Uterus (tissue), 4 donors: Measurements from ENCODE around the gene TWIST1. TPM values are rescaled to one million over a fixed set of nuclear protein-coding genes. Genes with fewer than 3 reads are reported as not detected.

Source experiments
- DNase-seq, 2 donors: peaks; one replicate each; pipeline ENCODE4 v3.0.0-alpha.2; 2019 to 2020
- H3K27ac ChIP-seq, 2 donors: fragments of 200-600 bp; sonication (generic); 1 replicate in 1 of 2; 2 replicates in 1 of 2; pipeline ENCODE4 v1.5.1; 2016 to 2018
- H3K27me3 ChIP-seq, 2 donors: fragments of 200-600 bp; sonication (generic); one replicate each; pipeline ENCODE4 v1.5.1; 2018 to 2019; ENCODE audit warnings: control low read depth in 1 of 2
- H3K36me3 ChIP-seq, 2 donors: fragments of 200-600 bp; sonication (generic); one replicate each; pipeline ENCODE4 v1.5.1; 2019; ENCODE audit warnings: control low read depth in 1 of 2
- H3K4me1 ChIP-seq, 2 donors: fragments of 200-600 bp; sonication (generic); one replicate each; pipeline ENCODE4 v1.5.1; 2018 to 2019; ENCODE audit warnings: control low read depth in 1 of 2
- H3K4me3 ChIP-seq, 2 donors: fragments of 200-600 bp; sonication (generic); 1 replicate in 1 of 2; 2 replicates in 1 of 2; pipeline ENCODE4 v1.5.1; 2018 to 2019; ENCODE audit warnings: mild to moderate bottlenecking in 1 of 2
- H3K9me3 ChIP-seq, 2 donors: fragments of 200-600 bp; sonication (generic); one replicate each; pipeline ENCODE4 v1.5.1; 2019; ENCODE audit warnings: control low read depth in 1 of 2
- POLR2A ChIP-seq, 2 donors: fragments of 450-650 bp; IDR thresholded peaks; one replicate each; pipeline ENCODE4 v1.6.1; 2016; ENCODE audit warnings: antibody characterized with exemption in 2 of 2, mild to moderate bottlenecking in 1 of 2, moderate library complexity in 1 of 2
- intact Hi-C: fragments of 100-400 bp; cut with DNase I; formaldehyde crosslinking; loops from one replicate; pipeline ENCODE4 v1.15.1; 2023; ENCODE audit warnings: low total_unique reads
- total RNA-seq, 4 donors: library from RNA; depleted of rRNA in 3 of 4; stranded (reverse); fragments of >200 nt in 3 of 4; gene quantifications; one replicate each; pipeline versions ENCODE4 v1.1.0 to v1.2.4, GENCODE V29; 2014 to 2023
- TF ChIP-seq, protein P1 (sequence below), 4 experiments: fragments of 200-600 bp in 2 of 4; fragments of 450-650 bp in 2 of 4; sonication (generic) in 2 of 4; IDR thresholded peaks; one replicate each; pipeline ENCODE4 v1.5.1; 2016 to 2019; ENCODE audit warnings: antibody characterized with exemption in 4 of 4, mild to moderate bottlenecking in 2 of 4, moderate library complexity in 1 of 4
- donor health status: DM: yes; HTN: yes; CAD: no.

TWIST1 gene
- total RNA-seq, 4 donors from 2014 or later: 8.5 to 26.6 (median 19.7) TPM

DNA sequence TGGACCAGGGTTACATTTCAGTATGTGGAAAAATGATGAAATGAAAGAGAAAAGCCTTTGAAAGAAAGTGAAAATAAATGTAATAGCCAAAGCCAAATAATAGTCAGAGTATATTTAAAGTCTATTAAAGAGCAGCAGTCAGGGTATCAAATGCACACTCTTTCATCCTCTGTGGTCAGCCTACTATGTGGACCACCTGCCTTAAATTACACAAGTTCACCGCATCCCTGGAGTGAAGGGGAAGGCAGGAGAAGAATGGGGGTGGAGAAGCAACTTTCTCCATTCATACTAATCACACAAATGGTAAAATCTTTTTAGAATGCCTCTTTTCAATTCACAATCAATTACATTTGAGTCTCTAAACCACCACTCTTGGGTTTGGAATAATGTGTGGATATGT lies 16.0 kb downstream of the TWIST1 start:
- DNase-seq: no peak
- H3K4me3 ChIP-seq: no peak overlapping the region
- TF ChIP-seq, protein P1, sequence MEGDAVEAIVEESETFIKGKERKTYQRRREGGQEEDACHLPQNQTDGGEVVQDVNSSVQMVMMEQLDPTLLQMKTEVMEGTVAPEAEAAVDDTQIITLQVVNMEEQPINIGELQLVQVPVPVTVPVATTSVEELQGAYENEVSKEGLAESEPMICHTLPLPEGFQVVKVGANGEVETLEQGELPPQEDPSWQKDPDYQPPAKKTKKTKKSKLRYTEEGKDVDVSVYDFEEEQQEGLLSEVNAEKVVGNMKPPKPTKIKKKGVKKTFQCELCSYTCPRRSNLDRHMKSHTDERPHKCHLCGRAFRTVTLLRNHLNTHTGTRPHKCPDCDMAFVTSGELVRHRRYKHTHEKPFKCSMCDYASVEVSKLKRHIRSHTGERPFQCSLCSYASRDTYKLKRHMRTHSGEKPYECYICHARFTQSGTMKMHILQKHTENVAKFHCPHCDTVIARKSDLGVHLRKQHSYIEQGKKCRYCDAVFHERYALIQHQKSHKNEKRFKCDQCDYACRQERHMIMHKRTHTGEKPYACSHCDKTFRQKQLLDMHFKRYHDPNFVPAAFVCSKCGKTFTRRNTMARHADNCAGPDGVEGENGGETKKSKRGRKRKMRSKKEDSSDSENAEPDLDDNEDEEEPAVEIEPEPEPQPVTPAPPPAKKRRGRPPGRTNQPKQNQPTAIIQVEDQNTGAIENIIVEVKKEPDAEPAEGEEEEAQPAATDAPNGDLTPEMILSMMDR (IDR thresholded peaks at IDR 0.05): no peak
- TF ChIP-seq POLR2A (IDR thresholded peaks at IDR 0.05): no peak
- no peaks in the 10 kb centered on the region for H3K9me3 ChIP-seq
- no peaks in the 10 kb centered on the region for H3K27me3 ChIP-seq
- H3K4me1 ChIP-seq: no peaks in the 10 kb centered on the region
- intact Hi-C loops: no loop called here
- no peak overlapping the region for H3K27ac ChIP-seq
- H3K36me3 ChIP-seq: no peaks in the 10 kb centered on the region

DNA sequence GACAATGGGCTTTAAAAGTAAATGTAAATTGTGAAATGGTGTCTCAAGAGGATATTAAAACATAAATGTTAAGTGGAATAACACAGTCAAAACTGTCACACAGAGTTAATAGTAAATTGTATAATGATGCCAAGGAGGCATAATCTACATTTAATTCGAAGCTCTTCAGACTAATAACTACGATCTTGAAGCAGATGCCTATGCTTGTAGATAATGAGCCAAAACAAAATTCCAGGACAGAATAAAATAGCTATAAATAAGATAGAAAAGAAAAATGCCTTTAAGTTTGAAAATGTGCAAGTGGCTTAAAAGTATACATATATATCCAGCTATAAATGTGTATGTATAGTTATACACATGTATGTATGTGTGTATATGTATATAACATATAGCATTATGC lies 17.5 kb downstream of the TWIST1 start:
- Histone ChIP-seq H3K27me3 (no peaks in the 10 kb centered on the region), H3K36me3 (no peaks in the 10 kb centered on the region), H3K9me3 (no peaks in the 10 kb centered on the region), H3K4me3 (no peak overlapping the region), H3K4me1 (no peaks in the 10 kb centered on the region), H3K27ac (no peak overlapping the region)
- intact Hi-C loops: no loop called here
- no peak for DNase-seq
- no peak for TF ChIP-seq POLR2A (IDR thresholded peaks at IDR 0.05)
- TF ChIP-seq, protein P1 (IDR thresholded peaks at IDR 0.05): no peak

DNA sequence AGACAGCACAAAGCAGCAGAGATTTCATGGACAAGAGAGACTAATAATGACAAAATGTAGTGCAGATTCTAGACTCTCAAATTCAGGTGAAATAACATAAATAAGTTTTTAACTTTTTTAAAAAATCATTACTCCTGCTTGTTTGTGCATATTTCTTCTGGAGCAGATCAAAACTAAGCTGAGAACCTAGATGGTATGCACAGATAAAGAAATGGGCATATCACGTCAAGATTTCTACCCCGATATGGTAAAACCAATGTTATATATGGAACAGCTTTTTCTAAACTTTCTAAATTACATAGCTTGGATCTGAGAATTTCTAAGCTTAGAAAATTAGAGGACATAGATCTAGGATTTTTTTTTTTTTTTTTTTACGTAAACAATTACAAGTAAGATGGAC lies 18.2 kb downstream of the TWIST1 start:
- Histone ChIP-seq H3K9me3 (no peaks in the 10 kb centered on the region), H3K27me3 (no peaks in the 10 kb centered on the region), H3K4me3 (no peak overlapping the region), H3K27ac (no peak overlapping the region), H3K36me3 (no peaks in the 10 kb centered on the region), H3K4me1 (no peaks in the 10 kb centered on the region)
- DNase-seq: no peak
- no peak for TF ChIP-seq POLR2A (IDR thresholded peaks at IDR 0.05)
- intact Hi-C loops: no loop called here

- no peak for DNase-seq
- H3K4me1 ChIP-seq: no peaks in the 10 kb centered on the region
- H3K36me3 ChIP-seq: no peaks in the 10 kb centered on the region
- TF ChIP-seq, protein P1 (IDR thresholded peaks at IDR 0.05): no peak
- TF ChIP-seq POLR2A (IDR thresholded peaks at IDR 0.05): no peak
- H3K4me3 ChIP-seq: no peak overlapping the region
- intact Hi-C loops: no loop called here
- H3K9me3 ChIP-seq: no peaks in the 10 kb centered on the region
- H3K27ac ChIP-seq: no peak overlapping the region
- H3K27me3 ChIP-seq: no peaks in the 10 kb centered on the region
Measured at GRCh38 chr7:19098510-19098909, 18.9 kb downstream of the TWIST1 start.

DNA sequence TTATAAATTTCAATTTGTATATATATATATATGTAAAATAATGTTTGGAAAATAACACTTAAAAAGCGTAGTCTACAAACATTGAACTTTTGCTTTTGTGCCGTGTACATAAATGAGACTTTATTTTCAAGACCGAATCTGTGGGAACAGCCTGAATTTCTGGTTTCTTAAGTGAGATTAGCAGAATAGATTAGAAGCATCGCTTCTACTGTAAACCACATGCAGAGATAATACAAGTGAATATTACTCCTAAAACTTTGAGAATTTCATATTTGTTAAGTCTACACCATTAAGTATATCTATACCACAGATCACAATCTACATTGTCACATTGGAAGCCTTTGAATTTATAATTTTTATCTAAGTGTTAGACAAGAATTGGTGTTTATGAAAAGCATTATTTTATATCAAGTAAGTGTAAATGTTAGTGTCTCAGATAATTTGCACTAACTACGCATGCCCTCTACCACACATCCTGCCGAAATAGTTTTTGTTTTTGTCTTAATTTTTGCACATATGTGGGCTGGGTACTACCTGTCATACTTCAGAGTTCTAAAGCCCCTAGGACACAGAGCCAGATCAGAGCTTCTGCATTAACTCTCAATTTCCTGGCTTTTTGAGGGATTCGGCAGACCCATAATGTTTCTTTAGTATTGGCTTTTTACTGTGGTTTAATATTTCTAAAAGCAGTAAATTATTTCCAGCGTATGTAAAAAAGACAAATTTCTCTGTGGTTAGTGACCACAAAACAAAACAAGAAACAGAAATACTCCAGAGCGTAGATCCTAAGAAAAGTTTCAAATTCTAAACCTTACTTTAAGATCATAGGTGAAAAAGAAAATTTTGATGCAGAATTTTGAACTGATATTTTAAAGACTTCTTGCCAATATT lies 20.0 kb downstream of the TWIST1 start:
- intact Hi-C loops: no loop called here
- DNase-seq: no peak
- Histone ChIP-seq H3K9me3 (no peaks in the 10 kb centered on the region), H3K4me1 (no peaks in the 10 kb centered on the region), H3K27ac (no peak overlapping the region), H3K27me3 (no peaks in the 10 kb centered on the region), H3K4me3 (no peak overlapping the region), H3K36me3 (no peaks in the 10 kb centered on the region)
- TF ChIP-seq, protein P1 (IDR thresholded peaks at IDR 0.05): no peak
- no peak for TF ChIP-seq POLR2A (IDR thresholded peaks at IDR 0.05)
